GM19238 (cell line): Measurements from ENCODE around the gene KCTD12.

Experiments used
- DNase-seq: peaks from one replicate; pipeline ENCODE4 v3.0.0; 2011; ENCODE audit warnings: low spot score; ENCODE audit not compliant: insufficient read length

Gene KCTD12

GRCh38 chr13:76860706-76861105 lies 25.5 kb downstream of the KCTD12 start:
- no peak for DNase-seq

GRCh38 chr13:76854894-76855293 lies 31.3 kb downstream of the KCTD12 start:
- no peak for DNase-seq

GRCh38 chr13:76853921-76854608 lies 32.1 kb downstream of the KCTD12 start:
- no peak for DNase-seq

GRCh38 chr13:76853481-76853880 lies 32.7 kb downstream of the KCTD12 start:
- no peak for DNase-seq

- no peak for DNase-seq
Measured at GRCh38 chr13:76852986-76853385, 33.2 kb downstream of the KCTD12 start.

GRCh38 chr13:76851961-76852360 lies 34.2 kb downstream of the KCTD12 start:
- no peak for DNase-seq

GRCh38 chr13:76849493-76849892 lies 36.7 kb downstream of the KCTD12 start:
- no peak for DNase-seq

GRCh38 chr13:76848596-76848995 lies 37.6 kb downstream of the KCTD12 start:
- DNase-seq = no peak

- no peak for DNase-seq
Measured at GRCh38 chr13:76846363-76846762, 39.8 kb downstream of the KCTD12 start.

GRCh38 chr13:76845865-76846264 lies 40.3 kb downstream of the KCTD12 start:
- no peak for DNase-seq

- no peak for DNase-seq
Measured at GRCh38 chr13:76845367-76845766, 40.8 kb downstream of the KCTD12 start.

- DNase-seq = no peak
Measured at GRCh38 chr13:76837801-76838200, 48.4 kb downstream of the KCTD12 start.

GRCh38 chr13:76836311-76836710 lies 49.9 kb downstream of the KCTD12 start:
- no peak for DNase-seq

GRCh38 chr13:76833441-76833954 lies 52.7 kb downstream of the KCTD12 start:
- DNase-seq = no peak

- DNase-seq = no peak
Measured at GRCh38 chr13:76832258-76832988, 53.8 kb downstream of the KCTD12 start.

GRCh38 chr13:76830805-76831204 lies 55.4 kb downstream of the KCTD12 start:
- DNase-seq = no peak
